Osteocyte (in vitro differentiated cells): Measurements from ENCODE around the gene GPR34. TPM values are rescaled to one million over a fixed set of nuclear protein-coding genes. Genes with fewer than 3 reads are reported as not detected.
"Not testable (repeated sequence)": the region's sequence is repeated elsewhere in the genome, so short reads cannot be mapped to it uniquely, and the experiment has no call there.

Experiments used
- DNase-seq: peaks from one replicate; pipeline ENCODE4 v3.0.0; 2021; ENCODE audit warnings: mixed read lengths; ENCODE audit not compliant: unreplicated experiment; ENCODE audit errors: extremely low spot score
- H3K27ac Mint-ChIP-seq: one replicate; pipeline ENCODE4 v1.8.0; 2021; ENCODE audit warnings: mild to moderate bottlenecking, mixed read lengths; ENCODE audit not compliant: unreplicated experiment
- H3K27me3 Mint-ChIP-seq: one replicate; pipeline ENCODE4 v1.8.0; 2021; ENCODE audit warnings: mixed read lengths; ENCODE audit not compliant: unreplicated experiment
- H3K36me3 Mint-ChIP-seq: one replicate; pipeline ENCODE4 v1.8.0; 2021; ENCODE audit warnings: mixed read lengths; ENCODE audit not compliant: unreplicated experiment
- H3K4me1 Mint-ChIP-seq: one replicate; pipeline ENCODE4 v1.8.0; 2021; ENCODE audit warnings: mixed read lengths; ENCODE audit not compliant: unreplicated experiment
- H3K4me3 Mint-ChIP-seq: one replicate; pipeline ENCODE4 v1.8.0; 2021; ENCODE audit warnings: mild to moderate bottlenecking, moderate library complexity, mixed read lengths; ENCODE audit not compliant: unreplicated experiment
- H3K9me3 Mint-ChIP-seq: one replicate; pipeline ENCODE4 v1.8.0; 2021; ENCODE audit warnings: mixed read lengths; ENCODE audit not compliant: unreplicated experiment
- CTCF ChIP-seq: fragments of 200-600 bp; sonication (generic); IDR thresholded peaks from 2 replicates; pipeline ENCODE4 v1.5.0; 2021; ENCODE audit warnings: antibody characterized with exemption, mild to moderate bottlenecking, moderate library complexity
- total RNA-seq: library from RNA; stranded (reverse); gene quantifications from 2 replicates; pipeline ENCODE4 v1.2.1, GENCODE V29; 2021

The GPR34 gene
- total RNA-seq, 1 donor from 2014 or later, result not detected

- Mint-ChIP-seq H3K9me3 (peaks cover 14% of the 10 kb centered on the region), H3K36me3 (peaks cover 11% of the 10 kb centered on the region)
Observed at GRCh38 chrX:41716222-41716621, 27.4 kb downstream of the GPR34 start.

GRCh38 chrX:41716767-41717473 is 28.1 kb downstream of the GPR34 start:
- Mint-ChIP-seq H3K9me3 (peaks cover 14% of the 10 kb centered on the region), H3K27ac (no peak overlapping the region), H3K27me3 (no peaks in the 10 kb centered on the region), H3K36me3 (peaks cover 11% of the 10 kb centered on the region), H3K4me3 (no peak overlapping the region), H3K4me1 (no peaks in the 10 kb centered on the region)
- no peak for DNase-seq
- no peak for TF ChIP-seq CTCF

More at GRCh38 chrX:41716222-41716621, 27.4 kb downstream of the GPR34 start:
- no peak for TF ChIP-seq CTCF
- no peaks in the 10 kb centered on the region for H3K4me1 Mint-ChIP-seq
- H3K4me3 Mint-ChIP-seq, result no peak overlapping the region
- H3K27ac Mint-ChIP-seq, result no peak overlapping the region
- no peaks in the 10 kb centered on the region for H3K27me3 Mint-ChIP-seq
- DNase-seq, result no peak

GRCh38 chrX:41718481-41719235 is 29.9 kb downstream of the GPR34 start:
- Mint-ChIP-seq H3K4me1 (no peaks in the 10 kb centered on the region), H3K27me3 (no peaks in the 10 kb centered on the region), H3K4me3 (no peak overlapping the region), H3K36me3 (peaks cover 14% of the 10 kb centered on the region), H3K27ac (no peak overlapping the region), H3K9me3 (peaks cover 14% of the 10 kb centered on the region)
- no peak for TF ChIP-seq CTCF
- DNase-seq, result no peak

- not testable (repeated sequence) for H3K4me1 Mint-ChIP-seq, H3K27me3 Mint-ChIP-seq
Observed at GRCh38 chrX:41719610-41720009, 30.8 kb downstream of the GPR34 start.

GRCh38 chrX:41720125-41720779 is 31.5 kb downstream of the GPR34 start:
- Mint-ChIP-seq H3K27ac (no peak overlapping the region), H3K4me1 (no peaks in the 10 kb centered on the region), H3K36me3 (peaks cover 14% of the 10 kb centered on the region), H3K27me3 (no peaks in the 10 kb centered on the region), H3K4me3 (no peak overlapping the region), H3K9me3 (peaks cover 14% of the 10 kb centered on the region)
- no peak for DNase-seq
- no peak for TF ChIP-seq CTCF

More at GRCh38 chrX:41719610-41720009, 30.8 kb downstream of the GPR34 start:
- Mint-ChIP-seq H3K36me3 (peaks cover 14% of the 10 kb centered on the region), H3K9me3 (peaks cover 14% of the 10 kb centered on the region)
- H3K4me3 Mint-ChIP-seq, H3K27ac Mint-ChIP-seq, DNase-seq: not testable (repeated sequence)
